Activated T-cell treated with anti-CD3 and anti-CD28 coated beads, Interleukin-2, amount 50 U/mL, for 24 hours (primary cell): ENCODE measurements around the gene AMELX.

ENCODE experiments used
- DNase-seq: peaks from one replicate; pipeline ENCODE4 v3.0.0-alpha.2; 2020
- H3K27ac Mint-ChIP-seq: 2 replicates; pipeline ENCODE4 v1.8.0; 2020; ENCODE audit warnings: mild to moderate bottlenecking, mixed read lengths
- H3K27me3 Mint-ChIP-seq: 2 replicates; pipeline ENCODE4 v1.8.0; 2020; ENCODE audit warnings: mixed read lengths
- H3K36me3 Mint-ChIP-seq: 2 replicates; pipeline ENCODE4 v1.8.0; 2020; ENCODE audit warnings: low read depth, mixed read lengths
- H3K4me1 Mint-ChIP-seq: 2 replicates; pipeline ENCODE4 v1.8.0; 2020; ENCODE audit warnings: low read depth, mixed read lengths
- H3K4me3 Mint-ChIP-seq: 2 replicates; pipeline ENCODE4 v1.8.0; 2020; ENCODE audit warnings: mild to moderate bottlenecking, moderate library complexity, mixed read lengths
- H3K9me3 Mint-ChIP-seq: 2 replicates; pipeline ENCODE4 v1.8.0; 2020; ENCODE audit warnings: mixed read lengths

Gene AMELX

DNA sequence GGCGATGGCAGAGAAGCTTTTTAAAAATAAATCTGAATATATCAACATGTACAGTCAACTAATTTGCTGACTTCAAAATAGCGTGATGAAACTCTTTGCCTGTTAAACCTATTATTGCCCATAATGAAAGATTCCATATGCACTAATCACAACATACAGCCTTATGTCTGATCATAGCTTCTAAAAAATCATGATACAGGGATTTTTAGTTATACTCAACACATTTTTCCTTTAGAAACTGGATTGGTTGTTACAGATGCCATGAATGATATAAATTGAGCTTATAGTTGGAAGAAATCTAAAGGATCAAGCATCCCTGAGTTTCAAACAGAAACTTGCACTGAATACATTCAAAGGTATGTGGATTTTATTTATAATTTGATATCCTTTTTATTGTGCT lies at the start of gene AMELX:
Gene AMELX (plus strand): TSS at position 301 of the 400 bp plus-strand sequence. CDS start 1,376 bp downstream, outside the sequence.
- Mint-ChIP-seq H3K9me3 (no peaks in the 10 kb centered on the region), H3K4me1 (no peaks in the 10 kb centered on the region), H3K27me3 (peaks cover 27% of the 10 kb centered on the region), H3K27ac (no peak within 1 kb of the TSS), H3K36me3 (no peaks in the 10 kb centered on the region), H3K4me3 (no peak within 1 kb of the TSS)
- no peak for DNase-seq

DNA sequence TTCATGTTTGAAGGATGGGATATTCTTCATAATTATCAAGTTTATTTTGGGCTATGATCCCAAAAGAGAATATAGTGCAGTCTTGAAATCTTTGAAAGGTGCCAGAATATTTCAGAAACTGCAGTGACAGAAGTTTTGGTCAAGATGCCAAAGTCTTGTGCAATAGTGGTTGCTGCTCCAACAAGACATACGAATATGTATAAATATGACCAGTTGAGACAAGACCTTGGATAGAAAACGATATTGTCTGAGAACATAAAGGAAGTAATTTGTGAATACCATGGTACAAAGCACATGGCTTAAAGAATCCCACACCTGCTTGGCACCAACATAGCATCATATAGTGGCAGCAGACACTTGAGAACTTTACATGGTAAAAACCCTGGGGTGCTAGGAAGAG lies 48.6 kb upstream of the AMELX start:
- Mint-ChIP-seq H3K9me3 (no peaks in the 10 kb centered on the region), H3K27me3 (peaks cover 27% of the 10 kb centered on the region), H3K4me3 (no peak overlapping the region), H3K36me3 (no peaks in the 10 kb centered on the region), H3K4me1 (no peaks in the 10 kb centered on the region), H3K27ac (no peak overlapping the region)
- DNase-seq = no peak

DNA sequence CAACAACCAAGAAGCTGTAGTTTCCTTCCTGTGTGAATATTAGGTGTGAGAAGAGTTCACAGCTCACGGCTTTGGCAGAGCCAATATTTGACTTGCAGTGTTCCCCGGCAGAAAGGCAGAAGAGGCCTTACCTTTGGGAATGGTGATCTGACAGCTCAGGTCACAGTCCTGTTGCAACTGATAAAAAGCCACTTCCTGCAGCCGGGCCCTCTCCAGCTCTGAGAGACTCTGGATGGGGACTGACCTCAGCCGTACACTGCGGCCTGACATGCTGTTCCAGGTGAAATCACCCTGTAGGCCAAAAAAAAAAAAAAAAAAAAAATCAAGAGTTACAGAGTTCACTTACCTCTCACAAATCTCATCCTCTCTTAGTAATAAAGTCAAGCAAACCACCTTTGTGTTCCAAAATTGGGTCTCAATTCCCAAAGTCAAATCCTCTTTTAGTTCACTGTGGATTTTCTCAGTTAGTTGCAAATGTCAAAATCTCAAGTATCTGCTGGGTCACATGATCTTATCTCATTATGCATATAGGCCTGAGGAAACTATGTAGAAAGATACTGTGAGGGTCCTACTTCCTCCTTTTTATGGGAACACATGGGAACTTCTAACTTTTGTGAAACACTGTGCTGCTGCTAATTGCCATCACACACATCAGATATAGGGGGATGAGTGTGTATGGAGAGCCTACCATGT lies 38.6 kb upstream of the AMELX start:
- no peaks in the 10 kb centered on the region for H3K36me3 Mint-ChIP-seq

DNA sequence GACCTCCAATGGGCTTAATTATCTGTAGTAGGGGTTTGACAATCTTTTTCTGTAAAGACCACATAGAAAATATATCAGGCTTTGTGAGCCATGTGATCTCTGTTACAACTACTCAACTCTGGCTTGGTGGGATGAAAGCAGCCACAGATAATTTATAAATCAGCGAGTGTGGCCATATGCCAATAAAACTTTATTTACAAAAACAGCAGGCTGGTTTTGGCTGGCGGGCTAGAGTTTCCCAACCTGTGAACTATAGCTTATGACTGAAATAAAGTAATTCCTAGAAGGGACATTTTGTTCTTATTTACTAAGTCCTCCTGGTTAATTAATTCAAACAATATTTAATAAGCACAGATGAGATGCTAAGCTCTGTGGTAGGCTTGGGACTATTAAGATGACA lies 35.9 kb upstream of the AMELX start:
- no peak overlapping the region for H3K4me3 Mint-ChIP-seq
- H3K4me1 Mint-ChIP-seq = no peaks in the 10 kb centered on the region
- H3K9me3 Mint-ChIP-seq = no peaks in the 10 kb centered on the region
- no peak for DNase-seq
- H3K36me3 Mint-ChIP-seq = no peaks in the 10 kb centered on the region
- H3K27me3 Mint-ChIP-seq = peaks cover 26% of the 10 kb centered on the region
- H3K27ac Mint-ChIP-seq = no peak overlapping the region

More for the DNA sequence above, 38.6 kb upstream of the AMELX start:
- Mint-ChIP-seq H3K4me3 (no peak overlapping the region), H3K4me1 (no peaks in the 10 kb centered on the region), H3K27ac (no peak overlapping the region), H3K9me3 (no peaks in the 10 kb centered on the region), H3K27me3 (peaks cover 25% of the 10 kb centered on the region)
- DNase-seq = no peak

DNA sequence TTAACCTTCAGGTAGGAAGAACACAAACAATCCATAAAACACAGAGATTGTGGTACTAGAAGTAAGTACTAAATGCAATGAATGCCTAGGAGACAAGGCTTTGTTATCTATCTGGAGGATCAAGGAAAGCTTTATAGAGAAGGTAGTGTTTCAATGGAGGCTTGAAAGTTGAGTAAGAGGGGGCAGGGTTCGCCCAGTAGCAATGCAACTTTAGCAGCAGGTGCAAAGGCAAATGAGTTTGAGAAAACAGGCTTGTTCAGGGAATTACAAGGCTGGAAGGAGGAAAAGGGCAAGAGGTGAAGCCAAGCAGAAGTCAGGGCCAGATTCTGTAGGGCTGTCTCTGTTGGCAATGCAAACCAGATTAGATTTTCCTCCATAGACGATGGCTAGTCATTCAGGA lies 35.5 kb upstream of the AMELX start:
- Mint-ChIP-seq H3K27ac (no peak overlapping the region), H3K27me3 (peaks cover 25% of the 10 kb centered on the region), H3K4me1 (no peaks in the 10 kb centered on the region), H3K9me3 (no peaks in the 10 kb centered on the region), H3K36me3 (no peaks in the 10 kb centered on the region), H3K4me3 (no peak overlapping the region)
- DNase-seq = no peak

DNA sequence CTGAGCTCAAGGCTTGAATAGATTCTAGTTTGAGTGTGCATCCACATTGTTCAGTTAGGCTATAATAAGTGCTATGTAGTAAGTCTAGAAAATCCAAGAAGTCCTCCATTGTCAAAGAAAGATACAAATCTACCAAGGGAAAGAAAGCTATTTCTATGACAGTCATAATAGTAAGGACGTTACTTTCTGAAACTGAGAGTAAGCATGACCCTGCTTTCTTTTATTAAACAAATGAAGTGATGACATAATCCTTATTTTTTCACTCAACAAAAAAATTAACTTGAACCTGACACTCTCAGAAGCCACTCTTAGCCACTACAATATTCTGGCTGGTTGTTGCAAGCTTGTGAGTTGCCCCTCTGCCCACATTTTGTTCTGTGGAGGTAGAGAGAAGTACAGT lies 33.8 kb upstream of the AMELX start:
- Mint-ChIP-seq H3K4me1 (no peaks in the 10 kb centered on the region), H3K27me3 (peaks cover 19% of the 10 kb centered on the region), H3K36me3 (no peaks in the 10 kb centered on the region), H3K9me3 (no peaks in the 10 kb centered on the region), H3K4me3 (no peak overlapping the region), H3K27ac (no peak overlapping the region)
- DNase-seq = no peak

DNA sequence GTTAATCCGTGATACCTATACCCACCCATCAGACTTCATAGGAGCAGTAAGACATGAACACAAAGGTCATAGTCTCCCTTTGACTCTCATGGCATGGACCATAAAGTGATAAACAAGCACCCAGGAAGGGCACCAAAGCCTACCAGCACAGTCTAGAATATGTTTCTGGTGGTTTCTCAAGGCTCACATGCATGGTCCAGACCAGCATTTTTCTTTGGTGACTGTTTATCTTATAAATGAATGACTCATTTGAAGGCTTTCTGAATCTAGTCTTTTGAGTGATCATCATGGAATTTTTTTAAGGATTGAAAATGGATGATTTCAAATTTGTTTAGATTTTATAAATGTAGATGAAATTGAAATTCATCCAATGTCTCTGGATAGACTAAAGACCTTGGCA lies 32.0 kb upstream of the AMELX start:
- H3K27me3 Mint-ChIP-seq = peaks cover 14% of the 10 kb centered on the region
- no peaks in the 10 kb centered on the region for H3K4me1 Mint-ChIP-seq
- H3K27ac Mint-ChIP-seq = no peak overlapping the region
- H3K36me3 Mint-ChIP-seq = no peaks in the 10 kb centered on the region
- H3K4me3 Mint-ChIP-seq = no peak overlapping the region
- H3K9me3 Mint-ChIP-seq = no peaks in the 10 kb centered on the region
- no peak for DNase-seq

DNA sequence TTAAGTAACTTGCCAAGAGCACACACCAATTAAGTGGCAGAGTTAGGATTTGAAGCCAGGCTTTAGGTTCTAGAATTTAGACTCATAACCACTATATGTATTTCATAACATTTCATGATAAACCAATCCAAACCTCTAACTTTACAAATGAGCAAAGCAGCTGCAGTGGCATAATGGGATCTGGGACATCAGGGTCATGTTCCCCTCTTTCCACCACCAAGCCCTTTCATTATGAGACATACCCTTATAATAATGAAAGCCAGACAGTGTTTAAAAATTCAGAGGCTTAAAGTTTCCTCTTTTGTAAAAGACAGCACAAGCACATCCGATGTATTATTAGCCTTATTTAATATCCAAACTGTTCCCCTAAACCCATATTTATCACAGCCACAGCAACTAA lies 28.3 kb upstream of the AMELX start:
- Mint-ChIP-seq H3K4me1 (no peaks in the 10 kb centered on the region), H3K27me3 (peaks cover 15% of the 10 kb centered on the region), H3K27ac (no peak overlapping the region), H3K36me3 (no peaks in the 10 kb centered on the region), H3K9me3 (no peaks in the 10 kb centered on the region), H3K4me3 (no peak overlapping the region)
- DNase-seq = no peak

DNA sequence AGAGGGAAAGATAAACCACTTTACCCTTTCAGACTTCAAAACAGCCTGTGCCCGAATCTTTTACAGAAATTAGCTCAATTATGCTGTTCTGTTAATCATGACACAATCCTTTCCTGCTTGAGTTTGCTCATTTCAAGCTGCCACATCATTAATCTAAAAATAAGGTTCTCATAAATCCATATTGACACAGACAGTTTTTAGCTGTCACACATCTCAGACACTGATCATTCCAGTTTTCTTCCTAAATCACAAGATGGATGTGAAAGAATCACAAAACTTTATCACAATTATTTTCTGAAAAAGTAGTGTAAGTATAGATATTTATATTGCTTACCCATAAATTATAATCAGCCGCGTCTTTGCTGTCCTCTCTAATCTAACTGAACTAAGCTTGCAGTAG lies 27.9 kb upstream of the AMELX start:
- H3K9me3 Mint-ChIP-seq = no peaks in the 10 kb centered on the region
- H3K27me3 Mint-ChIP-seq = peaks cover 15% of the 10 kb centered on the region
- H3K36me3 Mint-ChIP-seq = no peaks in the 10 kb centered on the region
- H3K27ac Mint-ChIP-seq = no peak overlapping the region
- no peak for DNase-seq
- H3K4me1 Mint-ChIP-seq = no peaks in the 10 kb centered on the region
- H3K4me3 Mint-ChIP-seq = no peak overlapping the region

DNA sequence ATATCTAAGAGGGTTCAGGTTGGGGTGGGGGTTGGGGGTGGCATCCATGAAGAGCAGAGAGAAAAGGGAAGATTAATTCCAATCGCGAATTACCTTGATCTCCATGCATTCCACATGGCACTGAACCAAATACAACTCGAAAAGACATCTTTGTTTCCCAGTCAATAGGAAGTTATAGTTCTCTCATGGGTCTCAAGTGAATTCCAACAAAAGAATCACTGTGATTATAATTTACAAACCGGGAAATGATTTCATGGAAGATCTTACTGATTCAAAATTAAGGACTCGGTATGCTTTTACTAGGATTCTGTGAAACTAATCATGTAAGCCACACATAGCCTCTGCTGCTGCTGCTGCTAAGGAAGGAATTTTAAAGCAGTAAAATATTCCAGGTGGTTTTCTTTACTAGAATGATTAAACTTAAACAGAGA lies 26.6 kb upstream of the AMELX start:
- Mint-ChIP-seq H3K4me3 (no peak overlapping the region), H3K9me3 (no peaks in the 10 kb centered on the region), H3K27ac (no peak overlapping the region), H3K4me1 (no peaks in the 10 kb centered on the region), H3K27me3 (peaks cover 12% of the 10 kb centered on the region), H3K36me3 (no peaks in the 10 kb centered on the region)
- DNase-seq = no peak

DNA sequence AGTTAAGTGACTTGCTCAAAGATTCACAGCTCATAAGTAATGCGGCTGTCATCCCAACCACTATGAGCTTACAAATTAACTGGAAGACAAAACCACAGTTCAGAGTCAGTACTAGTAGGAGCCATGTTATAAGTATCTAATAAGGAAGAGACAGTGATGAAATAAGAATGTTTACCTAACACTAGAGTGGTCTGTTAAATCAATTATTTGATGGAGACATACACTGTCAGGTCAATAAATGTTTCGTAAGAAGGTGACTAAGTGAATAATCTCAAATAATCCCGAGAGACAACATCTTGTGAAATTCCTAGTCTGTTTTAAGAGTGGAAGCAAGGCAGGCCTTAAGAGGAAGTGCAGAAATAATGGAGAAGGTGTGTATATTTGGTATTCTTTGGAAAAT lies 25.8 kb upstream of the AMELX start:
- no peak overlapping the region for H3K4me3 Mint-ChIP-seq
- DNase-seq = no peak
- H3K36me3 Mint-ChIP-seq = no peaks in the 10 kb centered on the region
- H3K27me3 Mint-ChIP-seq = peaks cover 11% of the 10 kb centered on the region
- no peaks in the 10 kb centered on the region for H3K9me3 Mint-ChIP-seq
- no peak overlapping the region for H3K27ac Mint-ChIP-seq
- no peaks in the 10 kb centered on the region for H3K4me1 Mint-ChIP-seq

DNA sequence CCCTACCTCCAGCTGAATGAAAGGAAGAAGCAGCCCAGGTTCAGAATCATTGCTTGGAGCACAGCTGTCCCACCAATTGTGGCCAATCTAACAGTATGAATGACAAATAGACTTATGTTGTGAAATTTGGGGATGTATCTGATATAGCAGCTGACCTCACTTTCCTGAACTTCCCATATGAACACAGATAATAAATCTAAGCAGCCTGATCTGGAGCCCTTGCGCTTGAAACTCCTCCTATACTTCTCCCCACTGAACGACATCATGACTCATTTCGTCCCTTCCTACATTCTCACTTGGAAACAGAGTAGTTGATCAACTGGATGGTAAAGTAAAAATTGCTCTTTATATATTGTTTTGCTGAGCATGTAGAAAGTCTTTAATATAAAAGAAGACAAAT lies 24.2 kb upstream of the AMELX start:
- no peaks in the 10 kb centered on the region for H3K4me1 Mint-ChIP-seq
- H3K9me3 Mint-ChIP-seq = no peaks in the 10 kb centered on the region
- H3K27ac Mint-ChIP-seq = no peak overlapping the region
- peaks cover 18% of the 10 kb centered on the region for H3K27me3 Mint-ChIP-seq
- DNase-seq = no peak
- H3K4me3 Mint-ChIP-seq = no peak overlapping the region
- no peaks in the 10 kb centered on the region for H3K36me3 Mint-ChIP-seq

DNA sequence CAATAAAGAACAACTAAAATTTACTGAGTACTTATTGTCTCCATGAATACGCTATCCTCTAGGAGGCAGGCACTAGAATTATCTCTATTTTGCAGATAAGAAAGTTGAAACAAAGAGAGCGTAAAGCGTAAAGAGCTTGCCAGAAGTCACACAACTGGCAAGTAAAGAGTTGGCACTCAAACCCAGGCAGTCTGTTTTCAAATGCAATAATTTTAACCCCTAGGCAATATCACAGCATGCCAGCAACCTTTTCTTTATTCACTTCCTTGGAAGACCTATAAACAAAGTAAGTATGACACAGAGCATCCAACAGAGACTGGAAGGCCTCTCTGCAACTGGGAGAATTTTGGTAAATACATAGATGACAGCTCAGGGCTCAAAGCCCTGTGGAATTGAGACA lies 23.2 kb upstream of the AMELX start:
- H3K4me1 Mint-ChIP-seq = no peaks in the 10 kb centered on the region
- peaks cover 22% of the 10 kb centered on the region for H3K27me3 Mint-ChIP-seq
- no peaks in the 10 kb centered on the region for H3K36me3 Mint-ChIP-seq
- no peak overlapping the region for H3K27ac Mint-ChIP-seq
- DNase-seq = no peak
- H3K4me3 Mint-ChIP-seq = no peak overlapping the region
- no peaks in the 10 kb centered on the region for H3K9me3 Mint-ChIP-seq

DNA sequence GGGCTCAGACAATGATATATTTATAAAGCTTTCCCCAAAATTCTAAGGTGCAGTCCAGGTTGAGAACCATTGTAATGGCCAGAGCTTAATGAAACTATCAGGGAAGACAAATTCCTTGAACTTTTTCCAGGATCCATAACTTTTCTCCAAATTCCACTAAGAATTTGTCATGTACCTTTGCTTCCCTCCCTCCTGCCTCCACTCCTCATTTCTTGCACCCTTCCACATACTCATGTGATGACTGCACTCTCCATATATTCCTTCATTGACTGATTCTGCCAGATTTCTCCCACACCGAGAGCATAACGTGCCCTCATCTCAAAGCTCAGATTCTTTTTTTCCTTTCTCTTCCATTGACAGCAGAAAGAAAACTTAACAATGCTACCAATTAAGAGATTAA lies 20.9 kb upstream of the AMELX start:
- Mint-ChIP-seq H3K27me3 (peaks cover 27% of the 10 kb centered on the region), H3K27ac (no peak overlapping the region), H3K36me3 (no peaks in the 10 kb centered on the region), H3K9me3 (no peaks in the 10 kb centered on the region), H3K4me3 (no peak overlapping the region), H3K4me1 (no peaks in the 10 kb centered on the region)
- no peak for DNase-seq

DNA sequence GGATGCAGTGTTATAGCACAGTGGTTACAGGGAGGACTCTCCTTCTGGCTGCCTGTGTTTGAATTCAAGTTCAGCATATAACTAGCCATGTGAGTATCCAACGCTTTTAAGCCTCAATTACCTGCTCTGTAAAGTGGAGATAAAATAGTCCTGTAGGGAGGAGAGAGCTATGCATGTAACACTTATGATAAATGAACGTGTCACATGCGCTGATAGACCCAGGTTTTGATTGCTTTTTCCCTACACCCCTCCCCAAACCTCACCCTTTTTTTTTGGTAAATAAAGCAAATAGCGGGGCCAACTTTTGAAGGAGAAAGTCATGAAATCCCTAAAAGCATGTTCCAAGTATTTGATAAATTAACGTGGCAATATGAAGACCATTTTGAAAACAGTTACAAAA lies 20.4 kb upstream of the AMELX start:
- Mint-ChIP-seq H3K4me3 (no peak overlapping the region), H3K9me3 (no peaks in the 10 kb centered on the region), H3K4me1 (no peaks in the 10 kb centered on the region), H3K27me3 (peaks cover 29% of the 10 kb centered on the region), H3K27ac (no peak overlapping the region), H3K36me3 (no peaks in the 10 kb centered on the region)
- DNase-seq = no peak

DNA sequence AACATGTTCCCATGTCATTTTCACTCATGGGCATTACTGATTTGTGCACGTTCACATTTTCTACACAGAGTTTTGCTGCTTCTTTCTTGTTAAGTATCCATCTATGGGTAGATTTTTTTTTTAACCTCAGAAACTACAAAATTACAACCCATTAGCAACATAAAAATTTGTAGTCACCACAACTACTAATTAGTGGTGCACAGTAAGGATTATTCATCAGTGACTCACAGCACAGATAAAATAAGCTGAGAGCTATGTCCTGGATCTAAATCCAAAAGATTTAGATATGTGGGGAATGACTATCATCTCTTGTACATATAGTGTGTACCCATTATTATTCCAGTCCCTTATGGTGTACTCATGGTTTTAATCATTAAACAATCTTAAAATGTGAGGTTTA lies 19.7 kb upstream of the AMELX start:
- Mint-ChIP-seq H3K4me3 (no peak overlapping the region), H3K36me3 (no peaks in the 10 kb centered on the region), H3K9me3 (no peaks in the 10 kb centered on the region), H3K4me1 (no peaks in the 10 kb centered on the region), H3K27ac (no peak overlapping the region), H3K27me3 (peaks cover 35% of the 10 kb centered on the region)
- no peak for DNase-seq
